ENCODE measurements around the gene MMAA. TPM values are rescaled to one million over a fixed set of nuclear protein-coding genes. Genes with fewer than 3 reads are reported as not detected.
"Not testable (repeated sequence)": the region's sequence is repeated elsewhere in the genome, so short reads cannot be mapped to it uniquely, and the experiment has no call there.

Gene MMAA
- total RNA-seq, 1 donor = 4.3 TPM

GRCh38 chr4:145587088-145587754 lies 32.0 kb upstream of the MMAA start:
- Histone ChIP-seq H3K27me3 (ENCODE audit: insufficient read depth, low read length) (peaks cover 5% of the 10 kb centered on the region), H3K36me3 (ENCODE audit: insufficient read depth, low read length) (no peaks in the 10 kb centered on the region), H3K4me2 (ENCODE audit: insufficient read depth, low read length) (no peak overlapping the region), H4K20me1 (ENCODE audit: insufficient read depth, low read length) (no peaks in the 10 kb centered on the region), H3K27ac (ENCODE audit: low read depth, low read length) (no peak overlapping the region), H3K9me3 (ENCODE audit: low read depth, low read length) (no peaks in the 10 kb centered on the region), H3K79me2 (ENCODE audit: insufficient read depth, low read length) (no peaks in the 10 kb centered on the region), H3K4me1 (ENCODE audit: insufficient read depth, low read length) (peaks cover 3% of the 10 kb centered on the region), H3K4me3 (ENCODE audit: insufficient read depth, low read length) (no peak overlapping the region), H2AFZ (ENCODE audit: low read length) (no peak overlapping the region)
- DNase-seq (ENCODE audit: insufficient read length, low spot score, missing footprints) = no peak
- no peak for TF ChIP-seq CTCF (IDR thresholded peaks at IDR 0.05; ENCODE audit: extremely low read depth, low read depth, low read length)

DNA sequence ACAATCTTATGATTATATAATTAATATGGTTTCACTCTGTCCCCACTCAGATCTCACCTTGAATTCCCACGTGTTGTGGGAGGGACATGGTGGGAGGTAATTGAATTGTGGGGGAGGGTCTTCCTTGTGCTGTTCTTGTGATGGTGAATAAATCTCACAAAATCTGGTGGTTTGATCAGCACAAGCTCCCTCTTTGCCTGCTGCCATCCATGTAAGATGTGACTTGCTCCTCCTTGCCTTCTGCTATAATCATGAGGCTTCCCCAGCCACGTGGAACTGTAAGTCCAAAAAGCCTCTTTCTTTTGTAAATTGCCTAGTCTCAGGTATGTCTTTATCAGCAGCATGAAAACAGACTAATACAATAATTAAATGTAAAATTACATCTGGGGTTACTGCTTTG lies 29.8 kb upstream of the MMAA start:
- H2AFZ ChIP-seq (ENCODE audit: low read length); DNase-seq (ENCODE audit: insufficient read length, low spot score, missing footprints); H3K79me2 ChIP-seq (ENCODE audit: insufficient read depth, low read length); H3K36me3 ChIP-seq (ENCODE audit: insufficient read depth, low read length); H3K4me1 ChIP-seq (ENCODE audit: insufficient read depth, low read length); H3K27me3 ChIP-seq (ENCODE audit: insufficient read depth, low read length); H3K9me3 ChIP-seq (ENCODE audit: low read depth, low read length); H3K4me3 ChIP-seq (ENCODE audit: insufficient read depth, low read length); H4K20me1 ChIP-seq (ENCODE audit: insufficient read depth, low read length); H3K27ac ChIP-seq (ENCODE audit: low read depth, low read length); H3K4me2 ChIP-seq (ENCODE audit: insufficient read depth, low read length): not testable (repeated sequence)

GRCh38 chr4:145589916-145590702 lies 29.1 kb upstream of the MMAA start:
- Histone ChIP-seq H3K4me2 (ENCODE audit: insufficient read depth, low read length) (no peak overlapping the region), H3K27ac (ENCODE audit: low read depth, low read length) (no peak overlapping the region), H3K27me3 (ENCODE audit: insufficient read depth, low read length) (peaks cover 5% of the 10 kb centered on the region), H3K4me1 (ENCODE audit: insufficient read depth, low read length) (no peaks in the 10 kb centered on the region), H3K79me2 (ENCODE audit: insufficient read depth, low read length) (no peaks in the 10 kb centered on the region), H3K4me3 (ENCODE audit: insufficient read depth, low read length) (no peak overlapping the region), H3K36me3 (ENCODE audit: insufficient read depth, low read length) (no peaks in the 10 kb centered on the region), H2AFZ (ENCODE audit: low read length) (no peak overlapping the region), H4K20me1 (ENCODE audit: insufficient read depth, low read length) (no peaks in the 10 kb centered on the region), H3K9me3 (ENCODE audit: low read depth, low read length) (no peaks in the 10 kb centered on the region)
- no peak for TF ChIP-seq CTCF (IDR thresholded peaks at IDR 0.05; ENCODE audit: extremely low read depth, low read depth, low read length)
- DNase-seq (ENCODE audit: insufficient read length, low spot score, missing footprints) = no peak

GRCh38 chr4:145602129-145602760 lies 16.9 kb upstream of the MMAA start:
- DNase-seq (ENCODE audit: insufficient read length, low spot score, missing footprints) = no peak
- Histone ChIP-seq H3K27me3 (ENCODE audit: insufficient read depth, low read length) (peaks cover 10% of the 10 kb centered on the region), H4K20me1 (ENCODE audit: insufficient read depth, low read length) (no peaks in the 10 kb centered on the region), H3K4me2 (ENCODE audit: insufficient read depth, low read length) (no peak overlapping the region), H3K4me1 (ENCODE audit: insufficient read depth, low read length) (no peaks in the 10 kb centered on the region), H3K4me3 (ENCODE audit: insufficient read depth, low read length) (no peak overlapping the region), H3K27ac (ENCODE audit: low read depth, low read length) (no peak overlapping the region), H3K79me2 (ENCODE audit: insufficient read depth, low read length) (no peaks in the 10 kb centered on the region), H3K9me3 (ENCODE audit: low read depth, low read length) (no peaks in the 10 kb centered on the region), H2AFZ (ENCODE audit: low read length) (no peak overlapping the region), H3K36me3 (ENCODE audit: insufficient read depth, low read length) (no peaks in the 10 kb centered on the region)
- TF ChIP-seq CTCF (IDR thresholded peaks at IDR 0.05; ENCODE audit: extremely low read depth, low read depth, low read length) = no peak

Measured in osteoblast (primary cell).